Nephron progenitor cell (in vitro differentiated cells): ENCODE results near the gene KCNJ1.

Experiments used
- DNase-seq: peaks from one replicate; pipeline ENCODE4 v3.0.0; 2021
- H3K27ac Mint-ChIP-seq: 2 replicates; pipeline ENCODE4 v1.8.0; 2021; ENCODE audit warnings: mild to moderate bottlenecking, moderate library complexity, mixed read lengths
- H3K27me3 Mint-ChIP-seq: 2 replicates; pipeline ENCODE4 v1.8.0; 2021; ENCODE audit warnings: mild to moderate bottlenecking, low read depth, mixed read lengths; ENCODE audit not compliant: poor library complexity
- H3K36me3 Mint-ChIP-seq: 2 replicates; pipeline ENCODE4 v1.8.0; 2021; ENCODE audit warnings: low read depth, mixed read lengths
- H3K4me1 Mint-ChIP-seq: 2 replicates; pipeline ENCODE4 v1.8.0; 2021; ENCODE audit warnings: mixed read lengths
- H3K4me3 Mint-ChIP-seq: 2 replicates; pipeline ENCODE4 v1.8.0; 2021; ENCODE audit warnings: mild to moderate bottlenecking, moderate library complexity, mixed read lengths
- H3K9me3 Mint-ChIP-seq: 2 replicates; pipeline ENCODE4 v1.8.0; 2021; ENCODE audit warnings: mild to moderate bottlenecking, moderate library complexity, mixed read lengths
- CTCF ChIP-seq: fragments of 200-600 bp; sonication (generic); IDR thresholded peaks from 2 replicates; pipeline ENCODE4 v1.5.0; 2021; ENCODE audit warnings: antibody characterized with exemption

Gene KCNJ1

GRCh38 chr11:128789497-128790150 lies 77.5 kb downstream of the KCNJ1 start:
- Mint-ChIP-seq H3K4me3 (no peak overlapping the region), H3K27ac (peak overlapping the region; percentile 58), H3K4me1 (peaks cover 35% of the 10 kb centered on the region), H3K27me3 (peaks cover 12% of the 10 kb centered on the region), H3K36me3 (peaks cover 10% of the 10 kb centered on the region), H3K9me3 (no peaks in the 10 kb centered on the region)
- no peak for TF ChIP-seq CTCF
- no peak for DNase-seq
